SU-DHL-6 (cell line): ENCODE data around the gene VAT1L.

ENCODE experiments used
- H2AFZ ChIP-seq: fragments of 200-600 bp; sonication (generic); 2 replicates; pipeline ENCODE4 v1.6.1; 2014; ENCODE audit warnings: low read depth, mild to moderate bottlenecking, moderate library complexity, mixed read lengths, antibody characterized with exemption, low read length; ENCODE audit not compliant: severe bottlenecking
- H3F3A ChIP-seq: fragments of 200-600 bp; shearing (Covaris generic); 2 replicates; pipeline ENCODE4 v1.6.0; 2016; ENCODE audit warnings: antibody characterized with exemption, mild to moderate bottlenecking; ENCODE audit not compliant: insufficient read depth
- H3K27ac ChIP-seq: fragments of 200-600 bp; sonication (generic); 2 replicates; pipeline ENCODE4 v1.5.1; 2016; ENCODE audit warnings: low read depth, mild to moderate bottlenecking, low read length, moderate library complexity, mixed read lengths
- H3K27me3 ChIP-seq: fragments of 200-600 bp; sonication (generic), shearing (Covaris generic); 2 replicates; pipeline ENCODE4 v1.6.0; 2014; ENCODE audit warnings: mild to moderate bottlenecking, low read length
- H3K36me3 ChIP-seq: fragments of 200-600 bp; sonication (generic); 2 replicates; pipeline ENCODE4 v1.6.1; 2014; ENCODE audit warnings: mild to moderate bottlenecking, low read length, mixed read lengths
- H3K4me2 ChIP-seq: fragments of 300-600, 200-600 bp; shearing (Covaris generic), sonication (generic); 2 replicates; pipeline ENCODE4 v1.6.0; 2014; ENCODE audit warnings: low read length, low read depth, mild to moderate bottlenecking; ENCODE audit not compliant: poor library complexity, severe bottlenecking
- H3K4me3 ChIP-seq: fragments of 200-600 bp; sonication (generic); 2 replicates; pipeline ENCODE4 v1.5.1; 2014; ENCODE audit warnings: antibody characterized with exemption, low read length, mild to moderate bottlenecking, mixed read lengths; ENCODE audit not compliant: insufficient read depth, poor library complexity, severe bottlenecking
- H3K79me2 ChIP-seq: fragments of 200-600 bp; sonication (generic); 2 replicates; pipeline ENCODE4 v1.6.1; 2014; ENCODE audit warnings: mild to moderate bottlenecking, low read length, moderate library complexity; ENCODE audit not compliant: insufficient read depth
- H3K9ac ChIP-seq: fragments of 200-600 bp; sonication (generic); 2 replicates; pipeline ENCODE4 v1.7.0; 2014; ENCODE audit warnings: mild to moderate bottlenecking, low read length
- H3K9me2 ChIP-seq: fragments of 200-600 bp; sonication (generic); replicated peaks from 2 replicates; pipeline ENCODE4 v1.6.1; 2014; ENCODE audit warnings: low read length; ENCODE audit not compliant: insufficient read depth
- H3K9me3 ChIP-seq: fragments of 200-600 bp; sonication (generic); 2 replicates; pipeline ENCODE4 v1.6.1; 2014; ENCODE audit warnings: low read length, mixed read lengths; ENCODE audit not compliant: insufficient read depth
- H4K20me1 ChIP-seq: fragments of 200-600 bp; sonication (generic); 2 replicates; pipeline ENCODE4 v1.6.1; 2014; ENCODE audit warnings: low read depth, mild to moderate bottlenecking, antibody characterized with exemption, low read length, moderate library complexity, mixed read lengths
- CTCF ChIP-seq: fragments of 200-600 bp; sonication (generic); IDR thresholded peaks from one replicate; pipeline ENCODE4 v1.5.1; 2017; ENCODE audit warnings: antibody characterized with exemption, mild to moderate bottlenecking, low read length, moderate library complexity; ENCODE audit not compliant: insufficient read depth, poor library complexity, severe bottlenecking
- EZH2phosphoT487 ChIP-seq: fragments of 200-600 bp; sonication (generic), shearing (Covaris generic); conservative IDR thresholded peaks from 2 replicates; pipeline ENCODE4 v1.6.1; 2018; ENCODE audit warnings: mild to moderate bottlenecking, antibody characterized with exemption, low read length, moderate library complexity, mixed read lengths

VAT1L gene

GRCh38 chr16:77775911-77776909 lies 12.2 kb upstream of the VAT1L start:
- no peak for TF ChIP-seq EZH2phosphoT487
- no peak for TF ChIP-seq CTCF
- no peaks in the 10 kb centered on the region for H3K27me3 ChIP-seq
- H4K20me1 ChIP-seq: no peaks in the 10 kb centered on the region
- no peak overlapping the region for H3K27ac ChIP-seq
- H3K9me3 ChIP-seq: no peaks in the 10 kb centered on the region
- no peaks in the 10 kb centered on the region for H3F3A ChIP-seq
- no peaks in the 10 kb centered on the region for H3K9me2 ChIP-seq
- no peak overlapping the region for H3K4me3 ChIP-seq
- no peaks in the 10 kb centered on the region for H3K79me2 ChIP-seq
- H3K4me2 ChIP-seq: no peak overlapping the region
- H3K9ac ChIP-seq: no peak overlapping the region
- H3K36me3 ChIP-seq: no peaks in the 10 kb centered on the region
- H2AFZ ChIP-seq: no peak overlapping the region

- H3K27me3 ChIP-seq: no peaks in the 10 kb centered on the region
- no peak overlapping the region for H2AFZ ChIP-seq
- H4K20me1 ChIP-seq: no peaks in the 10 kb centered on the region
- H3K79me2 ChIP-seq: no peaks in the 10 kb centered on the region
- no peaks in the 10 kb centered on the region for H3K36me3 ChIP-seq
- H3K4me3 ChIP-seq: no peak overlapping the region
- no peaks in the 10 kb centered on the region for H3K9me2 ChIP-seq
- H3F3A ChIP-seq: no peaks in the 10 kb centered on the region
- no peaks in the 10 kb centered on the region for H3K9me3 ChIP-seq
- H3K9ac ChIP-seq: no peak overlapping the region
- H3K4me2 ChIP-seq: no peak overlapping the region
- TF ChIP-seq EZH2phosphoT487: no peak
- TF ChIP-seq CTCF: no peak
- H3K27ac ChIP-seq: no peak overlapping the region
Observed at GRCh38 chr16:77777745-77778144, 10.6 kb upstream of the VAT1L start.

GRCh38 chr16:77780378-77780837 lies 8.0 kb upstream of the VAT1L start:
- Histone ChIP-seq H3K4me3 (no peak overlapping the region), H3K4me2 (no peak overlapping the region), H3K9me3 (no peaks in the 10 kb centered on the region), H3K79me2 (no peaks in the 10 kb centered on the region), H3K9ac (no peak overlapping the region), H3K27me3 (no peaks in the 10 kb centered on the region), H2AFZ (no peak overlapping the region), H3K36me3 (no peaks in the 10 kb centered on the region), H3K9me2 (no peaks in the 10 kb centered on the region), H4K20me1 (no peaks in the 10 kb centered on the region), H3F3A (no peaks in the 10 kb centered on the region), H3K27ac (no peak overlapping the region)
- no peak for TF ChIP-seq EZH2phosphoT487
- no peak for TF ChIP-seq CTCF
